HUDEP-2 (cell line): ENCODE data around the gene ARIH1.
"Not testable (repeated sequence)": the region's sequence is repeated elsewhere in the genome, so short reads cannot be mapped to it uniquely, and the experiment has no call there.

ENCODE experiments used
- DNase-seq, 76 experiments: peaks; one replicate each; lab custom pipeline; 2025; ENCODE audit not compliant: unreplicated experiment in 76 of 76; lab: John Stamatoyannopoulos, UW

ARIH1 gene

GRCh38 chr15:72592097-72592496, 118.0 kb downstream of the ARIH1 start:
- DNase-seq = peak in 8 of 76 experiments; percentile 0 to 29 (median 18)

DNA sequence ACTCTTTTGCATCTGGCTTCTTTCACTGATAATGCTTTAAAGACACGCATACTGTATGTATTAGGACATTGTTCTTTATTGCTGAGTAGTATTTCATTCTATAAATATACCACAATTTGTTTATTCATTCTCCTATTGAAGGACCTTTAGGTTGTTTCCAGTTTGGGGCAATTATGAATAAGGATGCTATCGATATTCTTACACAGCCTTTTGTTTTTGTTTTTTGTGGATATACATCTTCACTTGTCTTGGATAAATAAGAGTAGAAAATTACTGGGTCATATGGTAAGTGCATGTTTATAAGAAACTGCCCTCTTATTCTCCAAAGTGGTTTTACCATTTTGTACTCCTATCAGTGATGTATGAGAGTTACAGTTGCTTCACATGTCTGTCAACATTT, 118.5 kb downstream of the ARIH1 start:
- DNase-seq = no peak

GRCh38 chr15:72593838-72594237, 119.7 kb downstream of the ARIH1 start:
- DNase-seq = no peak

- DNase-seq = peak in 23 of 76 experiments; percentile 3 to 48 (median 20)
Observed at GRCh38 chr15:72599855-72600464, 125.8 kb downstream of the ARIH1 start.

DNA sequence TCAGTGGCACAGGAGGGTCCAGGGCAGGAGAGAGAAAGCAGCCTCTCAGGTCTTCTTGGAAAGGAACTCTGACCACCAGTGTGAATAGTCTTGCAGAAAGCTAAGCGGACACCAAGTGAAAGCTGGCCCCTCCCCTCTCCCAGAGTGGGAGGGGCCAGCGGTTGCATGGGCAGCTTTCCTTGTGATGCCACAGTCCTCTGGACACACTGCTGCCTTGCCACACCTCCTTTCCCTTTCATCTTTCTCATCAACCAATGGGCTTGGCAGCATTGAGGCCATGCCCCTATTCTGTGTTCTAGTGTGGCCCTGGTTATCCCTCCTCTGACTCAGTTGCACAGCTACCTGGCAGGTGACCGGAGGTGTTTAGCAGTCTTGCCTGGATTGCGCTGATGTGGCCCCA, 130.7 kb downstream of the ARIH1 start:
- DNase-seq = no peak

DNA sequence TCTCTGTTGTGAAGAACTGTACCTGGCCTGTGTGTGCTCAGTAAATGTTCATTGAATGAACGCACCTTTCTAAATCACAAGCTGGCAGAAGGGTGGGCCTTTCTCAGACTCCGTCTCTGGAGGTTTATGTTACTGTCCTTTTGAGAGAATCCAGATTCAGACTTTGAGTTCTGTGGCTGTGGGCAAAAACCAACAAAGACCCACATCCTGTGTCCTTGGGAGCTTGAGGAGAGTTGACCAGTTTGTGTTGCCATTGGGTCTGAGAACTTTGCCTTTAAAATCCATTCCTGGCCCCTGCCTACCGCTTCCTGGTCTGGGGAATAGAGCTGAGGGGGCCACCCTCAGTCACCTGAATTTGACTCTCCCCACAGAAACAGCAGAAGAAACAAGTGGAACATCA, 134.0 kb downstream of the ARIH1 start:
- not testable (repeated sequence) for DNase-seq

- DNase-seq = no peak
Observed at GRCh38 chr15:72609862-72610261, 135.7 kb downstream of the ARIH1 start.

DNA sequence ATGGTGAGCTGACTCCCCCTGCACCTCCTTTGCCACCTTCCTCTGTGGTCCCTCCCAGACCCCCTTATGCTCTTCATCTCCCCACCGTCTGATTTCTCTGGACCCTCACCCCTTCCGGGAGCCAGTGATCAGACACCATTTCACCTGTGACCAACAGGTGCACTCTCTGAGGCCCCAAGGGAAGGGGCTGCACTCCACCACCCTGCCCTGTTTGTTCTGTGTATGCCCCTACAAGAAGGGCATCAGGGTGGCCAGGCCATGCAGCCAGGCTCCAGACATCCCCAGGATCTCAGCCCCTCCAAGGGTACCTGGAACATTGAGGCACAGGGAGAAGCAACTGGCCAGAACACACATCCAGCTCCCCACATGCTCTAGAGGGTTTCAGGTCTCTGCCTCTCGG, 138.2 kb downstream of the ARIH1 start:
- DNase-seq = not testable (repeated sequence)

GRCh38 chr15:72614810-72615532, 140.8 kb downstream of the ARIH1 start:
- DNase-seq = no peak

DNA sequence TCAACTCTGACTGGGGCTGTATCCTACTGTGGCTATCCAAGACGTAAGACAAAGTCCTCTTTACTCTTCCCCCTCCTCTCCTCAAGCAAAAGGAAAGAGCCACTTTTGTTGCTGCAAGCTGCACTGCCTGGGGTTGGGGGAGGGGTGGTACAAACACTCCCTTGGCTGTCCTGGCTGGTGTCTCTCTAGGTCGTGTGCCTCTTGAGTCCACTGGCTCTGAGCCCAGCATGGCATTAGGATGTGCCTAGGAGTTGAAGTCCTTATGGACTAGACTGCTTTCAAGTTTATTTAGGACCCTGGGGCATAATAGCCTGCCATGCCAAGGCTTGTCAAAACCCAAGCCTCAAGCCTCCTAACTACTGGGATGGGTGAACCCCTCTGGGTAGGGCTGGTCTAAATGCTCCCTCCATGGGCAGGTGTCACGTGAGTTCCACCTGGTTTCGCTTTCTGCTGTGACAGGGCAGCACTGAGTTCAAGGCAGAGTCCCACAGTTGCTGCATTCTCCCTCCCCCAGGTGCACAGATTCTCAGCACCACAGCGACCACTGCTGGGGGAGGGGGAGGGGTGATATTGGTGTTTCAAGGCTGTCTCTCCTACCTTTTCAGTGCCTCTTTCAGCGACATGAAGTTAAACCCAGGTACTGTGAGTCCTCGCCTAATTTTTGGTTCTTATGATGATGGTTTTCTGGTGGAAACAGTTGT, 141.6 kb downstream of the ARIH1 start:
- not testable (repeated sequence) for DNase-seq

GRCh38 chr15:72616491-72617210, 142.5 kb downstream of the ARIH1 start:
- no peak for DNase-seq

- not testable (repeated sequence) for DNase-seq
Observed at GRCh38 chr15:72623854-72624253, 149.7 kb downstream of the ARIH1 start.

DNA sequence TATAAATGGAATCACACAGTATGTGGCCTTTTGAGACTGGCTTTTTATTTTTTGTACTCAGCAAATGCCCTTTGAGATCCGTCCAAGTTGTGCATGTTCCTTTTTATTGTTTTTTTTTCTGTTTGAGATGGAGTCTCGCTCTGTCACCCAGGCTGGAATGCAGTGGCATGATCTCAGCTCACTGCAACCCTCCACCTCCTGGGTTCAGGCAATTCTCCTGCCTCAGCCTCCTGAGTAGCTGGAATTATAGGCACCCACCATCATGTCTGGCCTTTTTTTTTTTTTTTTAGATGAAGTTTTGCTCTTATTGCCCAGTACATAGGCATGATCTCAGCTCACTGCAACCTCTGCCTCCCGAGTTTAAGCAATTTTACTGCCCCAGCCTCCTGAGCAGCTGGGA, 152.0 kb downstream of the ARIH1 start:
- DNase-seq = not testable (repeated sequence)

DNA sequence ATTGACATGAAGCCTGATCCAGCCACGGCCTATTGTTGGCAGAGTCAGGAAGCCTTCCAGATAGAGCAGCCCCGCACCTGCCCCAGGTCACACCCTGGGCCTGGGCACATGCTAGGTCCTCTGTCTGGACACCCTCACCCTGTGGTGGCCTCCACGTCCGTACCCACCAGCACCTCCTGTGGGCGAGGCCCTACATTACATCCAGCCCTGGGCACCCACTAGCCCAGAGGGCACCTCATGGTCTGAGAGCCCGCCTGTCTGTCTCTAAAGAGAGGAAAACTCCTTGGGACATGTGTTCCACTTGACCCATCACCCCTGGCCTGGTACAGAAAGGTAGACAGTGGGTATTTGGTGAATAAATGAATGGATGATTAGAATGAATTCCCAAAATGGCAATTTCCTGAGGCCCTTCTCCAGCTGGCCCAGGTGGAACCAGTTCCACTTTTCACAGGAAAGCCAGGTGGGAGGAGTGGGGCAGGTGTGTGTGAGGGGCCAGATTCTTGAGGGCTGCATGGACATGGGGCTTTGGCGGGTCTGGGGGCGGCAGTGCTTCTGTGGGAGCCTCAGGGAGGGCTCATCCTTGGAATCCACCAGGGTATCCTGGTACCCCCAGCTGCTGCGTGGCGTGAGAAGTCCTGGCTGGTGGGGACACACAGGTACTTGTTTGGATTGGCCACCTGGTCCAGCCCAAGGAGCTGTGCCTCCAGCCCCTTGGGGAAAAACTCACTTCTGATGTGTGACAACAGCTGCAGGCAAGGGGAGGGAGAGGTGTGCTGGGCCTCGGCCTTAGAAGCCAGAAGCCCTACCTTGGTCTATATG, 154.3 kb downstream of the ARIH1 start:
- peak in 18 of 76 experiments; percentile 0 to 34 (median 6) for DNase-seq

DNA sequence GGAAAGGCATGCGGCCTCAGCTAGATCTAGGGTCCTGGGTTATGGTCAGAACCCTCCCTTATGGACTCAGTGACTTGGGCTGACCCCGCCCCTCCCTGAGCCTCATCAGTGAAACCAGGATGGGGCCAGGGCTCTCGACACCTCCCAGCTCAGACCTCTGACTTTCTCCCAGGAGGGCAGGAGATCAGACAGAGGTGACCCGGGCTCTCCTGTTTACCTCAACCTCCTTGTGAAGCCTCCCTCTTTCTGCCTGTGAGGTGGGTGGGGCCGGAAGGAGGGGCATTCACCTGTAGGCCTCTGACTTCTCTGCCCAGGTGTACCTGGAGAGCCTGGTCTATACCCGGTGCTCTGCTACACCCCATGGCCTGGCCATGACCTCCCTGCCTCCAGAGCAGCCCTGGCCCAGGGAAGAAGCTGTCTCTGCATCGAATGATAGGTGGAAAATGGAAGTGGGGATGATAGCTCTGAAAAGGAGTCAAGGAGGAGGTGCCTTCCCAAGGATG, 155.0 kb downstream of the ARIH1 start:
- not testable (repeated sequence) for DNase-seq

DNA sequence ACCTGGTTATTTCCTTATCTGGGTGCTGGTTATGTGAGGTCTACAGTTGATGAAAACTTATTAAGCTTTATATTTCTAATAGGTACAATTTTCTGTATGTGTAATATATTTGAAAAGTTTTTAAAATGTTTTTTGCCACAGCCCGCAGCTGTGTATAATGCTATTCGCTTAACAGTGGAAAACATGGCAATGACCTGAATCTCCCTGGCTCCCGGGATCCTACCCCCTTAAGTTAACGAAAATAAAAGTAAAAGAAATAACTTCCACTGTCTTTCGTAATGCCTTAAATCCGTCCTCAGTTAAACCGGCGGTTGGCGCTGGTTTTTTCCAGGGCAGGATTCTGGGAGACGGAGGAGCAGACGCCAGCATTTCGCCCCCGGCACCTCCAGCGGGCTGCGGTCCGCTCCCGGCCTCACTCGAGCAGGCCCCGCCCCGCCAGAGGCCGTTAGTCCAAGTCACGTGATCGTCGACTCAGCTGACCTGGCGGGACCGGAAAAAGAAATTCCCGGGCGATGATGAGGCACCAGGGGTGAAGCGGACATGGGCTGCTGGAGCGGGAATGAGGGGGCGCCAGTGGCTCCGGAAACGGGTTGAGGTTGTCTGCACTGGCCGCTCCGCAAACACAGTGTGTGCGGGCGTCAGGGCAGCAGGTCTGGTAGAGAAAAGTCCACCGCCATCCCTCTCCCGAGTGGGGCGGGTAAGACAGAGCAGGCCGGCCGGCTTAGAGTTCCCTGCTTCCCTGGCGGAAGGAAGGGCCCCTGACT, 162.6 kb downstream of the ARIH1 start:
- DNase-seq = not testable (repeated sequence)

GRCh38 chr15:72639759-72640483, 165.8 kb downstream of the ARIH1 start:
- not testable (repeated sequence) for DNase-seq

DNA sequence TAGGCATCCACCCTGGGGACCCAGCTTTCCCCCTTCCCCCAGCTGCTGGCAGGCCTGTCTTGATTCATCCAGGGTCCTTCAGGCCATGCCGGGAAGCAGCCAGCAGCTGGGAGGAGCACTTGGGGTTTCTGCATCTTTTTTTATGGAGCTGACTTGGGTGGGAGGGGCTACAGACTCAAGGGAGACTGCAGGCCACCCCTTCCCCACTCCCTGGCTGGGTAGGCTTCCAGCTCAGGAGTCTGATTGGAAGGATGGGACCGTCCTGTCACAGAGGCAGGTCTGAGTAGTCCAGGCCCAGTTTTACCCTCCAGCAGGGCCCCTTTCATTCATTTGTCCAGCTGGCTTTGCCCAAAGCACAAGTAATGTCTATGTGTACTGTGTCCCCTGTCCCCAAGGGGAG, 168.1 kb downstream of the ARIH1 start:
- not testable (repeated sequence) for DNase-seq
